Cardiac septum (tissue), 1 donor: ENCODE results near the gene TBC1D32. TPM values are rescaled to one million over a fixed set of nuclear protein-coding genes. Genes with fewer than 3 reads are reported as not detected.
"Not testable (repeated sequence)": the region's sequence is repeated elsewhere in the genome, so short reads cannot be mapped to it uniquely, and the experiment has no call there.

Experiments
- DNase-seq: peaks from one replicate; pipeline ENCODE4 v3.0.0-alpha.2; 2020; ENCODE audit warnings: low spot score
- intact Hi-C: fragments of 100-400 bp; cut with DNase I; formaldehyde crosslinking; loops from one replicate; pipeline ENCODE4 v1.14.0; 2022
- total RNA-seq: library from RNA; stranded (reverse); fragmentation: NEBNext Ultra II Directional; extraction: Animal tissue kit (Norgen Biotek cat#: 25700); gene quantifications from one replicate; pipeline ENCODE4 v1.2.1, GENCODE V29; 2021
- donor health status: DM: no; HTN: no; CAD: no.

The TBC1D32 gene
- total RNA-seq, 1 donor from 2014 or later, result 4.0 TPM

DNA sequence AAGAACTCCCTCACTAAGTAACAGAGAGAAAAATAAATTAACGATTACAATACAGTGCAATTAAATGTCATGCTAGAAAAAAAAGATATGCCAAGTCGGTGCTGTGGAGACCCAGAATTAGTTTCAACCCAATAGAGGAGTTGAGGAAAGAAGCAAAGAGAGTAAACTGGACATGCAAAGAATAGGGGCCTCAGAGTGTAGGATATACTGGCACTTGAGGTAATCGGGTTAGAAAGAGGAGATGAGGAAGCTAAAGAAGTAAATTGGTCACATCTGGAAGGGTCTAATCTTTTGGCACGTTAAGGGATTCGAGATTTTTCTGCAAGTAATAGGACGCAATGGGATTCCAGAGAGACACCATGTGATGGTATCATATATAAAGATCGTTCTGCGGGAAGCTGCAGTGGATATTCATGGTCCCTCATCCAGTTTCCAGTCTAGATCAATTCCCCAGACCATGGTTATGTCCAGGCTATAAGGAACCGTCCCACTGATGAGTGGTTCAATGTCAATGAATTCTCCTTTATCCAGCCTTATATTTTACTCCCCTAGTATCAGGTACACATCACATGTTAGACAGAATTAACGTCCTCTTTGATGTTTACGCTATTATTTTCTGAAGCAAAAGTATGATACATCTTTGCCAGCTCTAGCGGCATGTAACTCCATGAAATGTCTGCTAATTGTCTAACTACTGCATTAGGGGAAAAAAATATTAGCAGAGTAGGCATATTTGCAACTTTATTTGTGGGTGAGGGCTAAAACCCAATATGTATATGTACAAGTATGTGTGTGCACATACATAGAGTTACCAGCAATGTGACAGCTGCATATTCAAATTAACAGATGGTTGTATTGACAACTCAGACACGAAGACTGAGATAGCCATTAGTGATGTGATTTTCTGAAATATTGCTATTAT is 1.1 kb upstream of the TBC1D32 start:
- DNase-seq, result no peak
- intact Hi-C loops, result no loop called here

- intact Hi-C loops, DNase-seq: not testable (repeated sequence)
Measured at GRCh38 chr6:121333694-121334093, 586 bp downstream of the TBC1D32 start.

DNA sequence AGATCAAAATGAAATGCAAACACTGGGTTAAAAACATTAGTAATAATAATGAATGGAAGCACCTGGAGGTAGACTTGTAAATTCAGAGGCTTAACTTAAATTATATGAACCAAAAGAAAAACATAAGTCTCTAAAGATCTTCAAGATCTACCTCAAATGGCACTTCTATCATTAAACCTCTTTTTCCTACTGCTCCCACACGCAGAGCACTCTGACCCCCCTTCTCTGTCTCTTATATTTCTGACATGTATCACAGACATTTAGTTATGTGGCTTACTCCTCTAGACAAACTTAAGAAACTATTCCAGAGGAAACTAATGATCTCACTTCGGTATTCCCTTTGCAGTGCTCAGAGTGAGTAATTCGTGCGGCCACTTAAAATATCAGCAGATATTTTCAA is 1.1 kb downstream of the TBC1D32 start:
- intact Hi-C loops, result no loop called here
- no peak for DNase-seq

GRCh38 chr6:121330516-121330915 is 3.8 kb downstream of the TBC1D32 start:
- no peak for DNase-seq
- intact Hi-C loops, result no loop called here

GRCh38 chr6:121321282-121321681 is 13.0 kb downstream of the TBC1D32 start:
- intact Hi-C loops, result no loop called here

GRCh38 chr6:121319603-121320002 is 14.7 kb downstream of the TBC1D32 start:
- intact Hi-C loops, result no loop called here
- DNase-seq, result no peak

More at GRCh38 chr6:121321282-121321681, 13.0 kb downstream of the TBC1D32 start:
- no peak for DNase-seq

- no peak for DNase-seq
- intact Hi-C loops, result no loop called here
Measured at GRCh38 chr6:121319112-121319553, 15.1 kb downstream of the TBC1D32 start.

DNA sequence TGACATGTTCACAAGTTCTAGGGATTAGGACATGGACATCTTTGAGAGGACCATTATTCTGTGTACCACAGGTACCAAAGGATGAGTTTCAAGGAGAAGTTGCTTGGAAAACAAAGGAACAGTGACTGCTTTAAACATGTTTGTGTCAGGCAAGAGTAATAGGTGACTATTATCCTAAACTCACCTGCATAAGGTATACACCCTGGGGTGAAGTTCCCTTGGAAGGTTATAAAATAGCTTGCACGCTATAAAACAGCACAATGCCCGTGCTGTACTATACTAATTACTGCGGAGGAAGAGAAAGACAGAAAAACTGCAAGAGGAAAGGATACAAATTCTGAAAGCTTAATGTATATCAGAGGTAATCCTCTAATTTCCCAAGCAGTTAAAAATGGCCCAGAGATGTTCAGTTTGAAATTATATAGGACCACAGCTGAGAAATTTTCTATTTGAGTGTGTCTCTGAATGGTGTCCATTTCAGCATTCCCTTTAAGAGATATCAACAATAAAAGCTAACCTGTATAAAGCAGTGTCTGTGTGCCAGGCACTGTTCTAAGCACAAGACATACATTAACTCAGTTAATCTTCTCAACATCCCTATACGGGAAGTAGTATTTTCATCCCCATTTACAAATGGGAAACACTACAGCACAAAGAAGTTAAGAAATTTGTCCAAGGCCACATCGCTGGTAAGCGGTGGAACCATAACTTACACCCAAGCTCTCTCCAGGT is 19.7 kb downstream of the TBC1D32 start:
- intact Hi-C loops, result no loop called here
- DNase-seq, result no peak

DNA sequence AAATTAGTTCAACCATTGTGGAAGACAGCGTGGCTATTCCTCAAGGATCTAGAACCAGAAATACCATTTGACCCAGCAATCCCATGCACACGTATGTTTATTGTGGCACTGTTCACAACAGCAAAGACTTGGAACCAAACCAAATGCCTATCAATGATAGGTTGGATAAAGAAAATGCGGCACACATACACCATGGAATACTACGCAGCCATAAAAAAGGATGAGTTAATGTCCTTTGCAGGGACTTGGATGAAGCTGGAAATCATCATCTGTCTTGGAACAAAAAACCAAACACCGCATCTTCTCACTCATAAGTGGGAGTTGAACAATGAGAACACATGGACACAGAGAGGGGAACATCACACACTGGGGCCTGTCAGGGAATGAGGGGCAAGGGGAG is 22.5 kb downstream of the TBC1D32 start:
- intact Hi-C loops, DNase-seq: not testable (repeated sequence)

DNA sequence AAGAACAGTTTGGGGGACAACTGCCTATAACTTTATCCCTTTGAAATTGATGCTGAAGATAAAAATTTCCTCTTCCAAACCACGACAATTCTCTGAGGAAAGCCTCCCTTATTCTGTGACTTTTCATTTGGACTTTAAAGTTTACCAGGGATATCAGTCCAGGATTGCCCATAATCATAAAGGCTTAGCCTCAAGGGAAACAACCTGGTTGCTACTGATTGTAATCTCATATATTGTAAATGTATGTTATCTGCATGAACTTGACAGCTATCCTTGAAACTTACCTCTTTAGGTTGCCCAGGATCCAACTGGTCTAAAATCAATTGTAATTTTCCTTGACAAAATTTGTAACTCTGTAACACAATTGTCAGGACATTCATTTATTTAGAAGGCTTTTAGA is 23.8 kb downstream of the TBC1D32 start:
- no peak for DNase-seq
- intact Hi-C loops, result no loop called here

GRCh38 chr6:121309768-121310469 is 24.4 kb downstream of the TBC1D32 start:
- intact Hi-C loops, result loop anchor here (10.0 kb wide), 1 partner anchor 255 kb away; no protein-coding TSS in a partner anchor
- DNase-seq, result no peak

- intact Hi-C loops, result loop anchor here (10.0 kb wide), 1 partner anchor 251 kb away; no protein-coding TSS in a partner anchor
- DNase-seq, result no peak
Measured at GRCh38 chr6:121305957-121306607, 28.2 kb downstream of the TBC1D32 start.

DNA sequence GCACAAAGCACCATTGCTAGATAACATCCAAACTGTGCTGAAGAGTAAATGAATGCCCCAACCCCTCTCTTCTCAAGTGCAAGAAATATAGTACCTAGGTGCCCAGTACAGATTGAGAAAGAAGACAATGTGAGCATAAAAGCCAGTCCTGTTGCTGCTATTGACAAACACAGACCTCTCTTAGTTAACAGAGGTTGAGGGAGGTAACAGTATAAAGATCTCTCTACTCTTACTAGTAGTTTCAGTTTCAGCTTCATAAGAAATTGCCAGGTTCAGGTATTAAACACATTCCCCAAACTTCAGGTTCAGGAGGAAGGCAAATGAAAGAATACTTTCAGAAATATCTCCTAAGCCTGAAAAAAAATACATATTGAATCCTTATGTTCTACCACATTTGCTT is 31.4 kb downstream of the TBC1D32 start:
- DNase-seq, result no peak
- intact Hi-C loops, result loop anchor here (10.0 kb wide), 1 partner anchor 248 kb away; no protein-coding TSS in a partner anchor

DNA sequence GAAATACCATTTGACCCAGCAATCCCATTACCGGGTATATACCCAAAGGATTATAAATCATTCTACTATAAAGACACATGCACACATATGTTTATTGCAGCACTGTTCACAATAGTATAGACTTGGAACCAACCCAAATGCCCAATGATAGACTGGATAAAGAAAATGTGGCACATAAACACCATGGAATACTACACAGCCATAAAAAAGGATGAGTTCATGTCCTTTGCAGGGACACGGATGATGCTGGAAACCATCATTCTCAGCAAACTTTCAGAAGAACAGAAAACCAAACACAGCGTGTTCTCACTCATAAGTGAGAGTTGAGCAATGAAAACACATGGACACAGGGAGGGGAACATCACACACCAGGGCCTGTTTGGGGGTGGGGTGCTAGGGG is 33.1 kb downstream of the TBC1D32 start:
- intact Hi-C loops, result loop anchor here (10.0 kb wide), 1 partner anchor 246 kb away; no protein-coding TSS in a partner anchor
- not testable (repeated sequence) for DNase-seq

GRCh38 chr6:121297694-121298093 is 36.6 kb downstream of the TBC1D32 start:
- intact Hi-C loops, result no loop called here
- no peak for DNase-seq

DNA sequence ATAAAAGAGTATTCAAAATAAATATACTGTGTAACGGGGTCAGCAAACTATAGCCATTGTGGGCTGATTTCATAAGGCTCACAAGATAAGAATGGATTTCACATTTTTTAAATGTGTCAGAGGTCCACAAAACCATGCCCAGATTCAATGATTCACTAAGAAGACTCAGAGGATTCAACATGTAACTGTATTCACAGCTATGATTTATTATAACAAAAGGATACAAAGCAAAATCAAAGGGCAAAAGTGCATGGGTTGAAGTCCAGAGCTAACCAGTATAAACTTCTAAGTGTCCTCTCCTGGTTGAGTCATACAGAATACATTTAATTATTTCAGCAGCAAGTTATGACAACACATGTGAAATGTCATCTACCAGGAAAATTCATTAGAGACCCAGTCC is 49.2 kb downstream of the TBC1D32 start:
- intact Hi-C loops, result no loop called here
- DNase-seq, result no peak

DNA sequence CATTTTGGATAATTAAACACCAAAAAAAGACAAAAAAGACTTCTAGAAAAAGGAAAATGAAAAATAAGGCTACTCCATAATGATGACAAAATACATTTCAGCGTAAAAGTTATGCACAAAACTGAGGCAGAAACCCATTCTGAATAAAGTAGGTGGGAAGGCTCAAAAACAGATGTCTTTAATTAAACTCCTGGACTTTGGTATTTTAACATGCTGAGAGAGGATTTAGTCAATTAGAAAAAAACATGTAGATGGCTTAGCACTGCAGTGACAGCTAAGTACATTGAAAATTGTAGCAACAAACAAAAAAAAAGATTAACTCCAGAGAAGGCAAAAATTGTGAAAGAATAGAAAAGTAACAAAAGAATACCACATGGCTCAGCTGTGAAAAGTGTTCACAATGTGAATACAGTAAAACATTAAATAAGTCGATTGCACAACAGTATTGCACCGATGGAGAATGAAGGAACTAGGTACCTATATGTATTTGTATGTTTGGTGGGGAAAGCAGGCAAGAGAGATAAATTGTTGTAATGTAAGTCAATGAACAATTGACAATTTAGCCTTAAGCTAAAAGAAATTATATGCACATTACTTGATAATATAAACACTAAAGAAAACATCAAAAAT is 59.5 kb downstream of the TBC1D32 start:
- no peak for DNase-seq
- intact Hi-C loops, result no loop called here

GRCh38 chr6:121263742-121264141 is 70.5 kb downstream of the TBC1D32 start:
- DNase-seq, result no peak
- intact Hi-C loops, result no loop called here

- peak; percentile 74 for DNase-seq
- intact Hi-C loops, result no loop called here
Measured at GRCh38 chr6:121260651-121261102, 73.6 kb downstream of the TBC1D32 start.
